Kidney (tissue), 14 donors: ENCODE measurements around the gene NCOA4. TPM values are rescaled to one million over a fixed set of nuclear protein-coding genes. Genes with fewer than 3 reads are reported as not detected.

Experiments
- DNase-seq, 5 donors: peaks; one replicate each; pipeline ENCODE4 v3.0.0-alpha.2; 2013 to 2020
- FAIRE-seq: peaks from 2 replicates; lab custom pipeline; 2012; peaks lifted over from hg19 to GRCh38; lab: Jason Lieb, UNC
- H3K27ac ChIP-seq, 2 donors: one replicate each; pipeline ENCODE4 v1.7.0; 2013; ENCODE audit warnings: low read depth in 2 of 2, low read length in 2 of 2, inconsistent platforms in 1 of 2
- H3K27me3 ChIP-seq: one replicate; pipeline ENCODE4 v1.7.1; 2013; ENCODE audit warnings: low read length, inconsistent platforms; ENCODE audit not compliant: control insufficient read depth, insufficient read depth
- H3K36me3 ChIP-seq, 3 donors: one replicate each; pipeline versions ENCODE4 v1.7.0 to v1.7.1; 2013; ENCODE audit warnings: low read length in 3 of 3, control low read depth in 1 of 3, inconsistent platforms in 1 of 3; ENCODE audit not compliant: insufficient read depth in 3 of 3, control insufficient read depth in 2 of 3
- H3K4me1 ChIP-seq, 3 donors: one replicate each; pipeline versions ENCODE4 v1.7.0 to v1.7.1; 2013; ENCODE audit warnings: low read length in 3 of 3, inconsistent platforms in 1 of 3, low read depth in 1 of 3; ENCODE audit not compliant: control insufficient read depth in 2 of 3, insufficient read depth in 2 of 3
- H3K4me3 ChIP-seq, 3 donors: one replicate each; pipeline versions ENCODE4 v1.7.0 to v1.8.1; 2013; ENCODE audit warnings: low read length in 3 of 3, control low read depth in 1 of 3, inconsistent platforms in 1 of 3
- H3K9ac ChIP-seq, 3 donors: one replicate each; pipeline versions ENCODE4 v1.7.0 to v1.7.1; 2013; ENCODE audit warnings: low read length in 3 of 3, control low read depth in 1 of 3, inconsistent platforms in 1 of 3
- H3K9me3 ChIP-seq, 3 donors: one replicate each; pipeline versions ENCODE4 v1.7.0 to v1.7.1; 2013; ENCODE audit warnings: low read length in 3 of 3, control low read depth in 1 of 3, inconsistent platforms in 1 of 3; ENCODE audit not compliant: control insufficient read depth in 2 of 3, insufficient read depth in 1 of 3
- intact Hi-C: fragments of 100-400 bp; cut with DNase I; formaldehyde crosslinking; loops from one replicate; pipeline ENCODE4 v1.11.1; 2022
- polyA plus RNA-seq: library from polyadenylated mRNA; stranded (reverse); fragments of 350-450 nt; fragmentation: Illumina TruSeq; extraction: RNeasy Lipid Tissue Mini Kit (QIAGEN cat#74804); gene quantifications from one replicate; pipeline ENCODE4 v1.2.3, GENCODE V29; 2014; ENCODE audit warnings: low read depth, low replicate concordance; ENCODE audit not compliant: insufficient read depth
- total RNA-seq: library from RNA; stranded (reverse); fragmentation: NEBNext Ultra II Directional; extraction: Animal tissue kit (Norgen Biotek cat#: 25700); gene quantifications from one replicate; pipeline ENCODE4 v1.2.1, GENCODE V29; 2021
- TF ChIP-seq, protein P1 (sequence below): IDR thresholded peaks from 3 replicates; pipeline ENCODE4 v1.5.1; 2012; ENCODE audit warnings: mild to moderate bottlenecking, moderate library complexity, borderline replicate concordance; ENCODE audit not compliant: insufficient read depth; ENCODE audit errors: extremely low read depth
- donor health status: control.
- donor health status: control.
- donor health status: control.
- donor health status: control.
- donor health status: control.
- donor health status: DM: yes; HTN: yes; CAD: no.
- donor health status: Normal renal cell carcinoma (clear cell type).

The NCOA4 gene
- total and polyA plus RNA-seq, 2 donors from 2014 or later: 83.7 to 133 TPM

DNA sequence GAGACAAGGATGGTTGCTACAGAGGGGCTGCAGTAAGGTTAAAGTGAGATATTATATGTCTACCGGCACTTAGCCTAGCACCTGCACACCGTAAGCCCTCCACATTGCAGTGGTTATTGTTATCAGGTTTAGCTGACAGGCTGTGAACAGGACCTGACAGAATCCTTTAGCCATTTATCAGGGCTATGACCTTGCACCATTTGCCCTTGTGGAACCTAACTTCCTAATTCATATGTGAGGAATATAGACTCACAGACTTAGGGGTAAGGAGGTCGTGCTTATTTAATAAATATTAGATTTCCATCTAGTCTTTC, 10.1 kb downstream of the NCOA4 start:
- peak overlapping the region in 2 of 3 donors; percentile 18 to 24 for H3K4me3 ChIP-seq
- TF ChIP-seq, protein P1, sequence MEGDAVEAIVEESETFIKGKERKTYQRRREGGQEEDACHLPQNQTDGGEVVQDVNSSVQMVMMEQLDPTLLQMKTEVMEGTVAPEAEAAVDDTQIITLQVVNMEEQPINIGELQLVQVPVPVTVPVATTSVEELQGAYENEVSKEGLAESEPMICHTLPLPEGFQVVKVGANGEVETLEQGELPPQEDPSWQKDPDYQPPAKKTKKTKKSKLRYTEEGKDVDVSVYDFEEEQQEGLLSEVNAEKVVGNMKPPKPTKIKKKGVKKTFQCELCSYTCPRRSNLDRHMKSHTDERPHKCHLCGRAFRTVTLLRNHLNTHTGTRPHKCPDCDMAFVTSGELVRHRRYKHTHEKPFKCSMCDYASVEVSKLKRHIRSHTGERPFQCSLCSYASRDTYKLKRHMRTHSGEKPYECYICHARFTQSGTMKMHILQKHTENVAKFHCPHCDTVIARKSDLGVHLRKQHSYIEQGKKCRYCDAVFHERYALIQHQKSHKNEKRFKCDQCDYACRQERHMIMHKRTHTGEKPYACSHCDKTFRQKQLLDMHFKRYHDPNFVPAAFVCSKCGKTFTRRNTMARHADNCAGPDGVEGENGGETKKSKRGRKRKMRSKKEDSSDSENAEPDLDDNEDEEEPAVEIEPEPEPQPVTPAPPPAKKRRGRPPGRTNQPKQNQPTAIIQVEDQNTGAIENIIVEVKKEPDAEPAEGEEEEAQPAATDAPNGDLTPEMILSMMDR: no peak
- H3K27me3 ChIP-seq: no peaks in the 10 kb centered on the region
- no peak overlapping the region for H3K9ac ChIP-seq
- H3K27ac ChIP-seq: peak overlapping the region; percentile 37 to 56
- FAIRE-seq: no peak
- intact Hi-C loops: no loop called here
- peaks cover 0 to 9% (median 5%) of the 10 kb centered on the region in 3 donors for H3K36me3 ChIP-seq
- no peak for DNase-seq
- no peaks in the 10 kb centered on the region for H3K9me3 ChIP-seq
- H3K4me1 ChIP-seq: peaks cover 6 to 29% (median 23%) of the 10 kb centered on the region in 3 donors

DNA sequence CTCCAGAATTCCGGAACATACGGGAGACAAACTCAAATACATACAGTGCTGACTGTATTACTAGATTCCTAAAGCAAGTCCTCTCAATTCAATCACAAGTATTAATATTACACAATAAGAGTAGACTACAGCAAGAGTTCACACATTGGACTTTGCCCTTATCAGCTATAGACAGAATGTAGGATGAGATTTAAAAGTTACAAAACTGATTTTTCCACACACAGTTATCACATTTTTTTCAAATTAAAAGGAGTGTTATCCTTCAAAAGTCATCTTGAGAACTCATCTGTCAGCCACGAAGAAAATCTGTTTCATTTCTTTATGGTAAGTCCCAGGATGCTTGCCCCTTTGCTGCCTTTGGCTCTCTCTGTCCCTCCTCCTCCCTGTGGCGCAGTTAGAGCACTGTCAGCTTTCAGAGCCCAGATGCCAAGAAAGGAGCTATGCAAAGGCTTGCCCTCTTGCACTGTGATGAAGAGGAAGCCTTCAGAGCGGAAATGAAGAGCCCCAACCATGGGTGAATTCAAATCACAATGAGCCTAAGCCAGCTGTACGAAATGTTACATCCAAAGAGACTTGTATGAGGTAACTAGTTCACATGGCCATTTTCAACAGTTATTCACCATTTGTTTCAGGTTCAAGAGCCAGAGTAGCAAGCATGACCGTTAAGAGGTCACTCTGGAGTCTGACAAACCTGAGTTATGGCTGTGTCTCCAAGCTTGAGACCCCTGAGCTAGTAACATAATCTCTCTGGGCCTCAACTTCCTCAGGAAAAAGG, 10.7 kb downstream of the NCOA4 start:
- DNase-seq (no peak), FAIRE-seq (no peak)
- H3K9ac ChIP-seq: peak overlapping the region in 1 of 3 donors; percentile 20
- intact Hi-C loops: no loop called here
- H3K27ac ChIP-seq: peak overlapping the region; percentile 37 to 56
- TF ChIP-seq, protein P1: no peak
- no peaks in the 10 kb centered on the region for H3K9me3 ChIP-seq
- peaks cover 6 to 25% (median 24%) of the 10 kb centered on the region in 3 donors for H3K4me1 ChIP-seq
- H3K4me3 ChIP-seq: peak overlapping the region in 2 of 3 donors; percentile 18 to 24
- no peaks in the 10 kb centered on the region for H3K27me3 ChIP-seq
- peaks cover 3 to 13% (median 5%) of the 10 kb centered on the region in 3 donors for H3K36me3 ChIP-seq

DNA sequence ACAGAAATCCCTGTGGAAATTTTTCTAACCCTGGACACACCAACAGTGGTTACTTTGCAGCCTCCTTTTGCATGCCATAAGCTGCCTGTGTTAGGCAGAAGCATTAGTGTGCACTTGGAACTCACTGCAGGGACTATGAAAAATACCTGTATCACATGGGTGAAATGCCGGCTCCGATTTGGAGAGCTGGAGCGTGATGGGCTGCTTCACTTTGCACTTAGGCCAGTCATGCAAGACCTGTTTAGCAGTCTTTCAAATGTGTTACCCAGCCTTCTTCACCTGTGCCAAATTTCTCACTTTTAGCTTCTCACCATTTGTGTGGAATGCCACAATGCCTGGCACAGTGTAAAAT, 11.3 kb downstream of the NCOA4 start:
- Histone ChIP-seq H3K4me3 (peak overlapping the region in 2 of 3 donors; percentile 13 to 31), H3K36me3 (peaks cover 3 to 14% (median 5%) of the 10 kb centered on the region in 3 donors), H3K27me3 (no peaks in the 10 kb centered on the region), H3K4me1 (peaks cover 6 to 25% (median 24%) of the 10 kb centered on the region in 3 donors), H3K9ac (peak overlapping the region in 1 of 3 donors; percentile 29), H3K9me3 (no peaks in the 10 kb centered on the region), H3K27ac (peak overlapping the region; percentile 37 to 48)
- peak in 3 of 5 donors; percentile 54 to 59 (median 54) for DNase-seq
- FAIRE-seq: no peak
- intact Hi-C loops: no loop called here
- TF ChIP-seq, protein P1: no peak
